GM23248 (cell line): ENCODE results near the gene BLCAP.

ENCODE experiments used
- EZH2 ChIP-seq: fragments of 200-600 bp; sonication (generic); IDR thresholded peaks from 2 replicates; pipeline ENCODE4 v1.6.1; 2018; ENCODE audit warnings: antibody characterized with exemption, mild to moderate bottlenecking; ENCODE audit not compliant: insufficient read depth, poor library complexity, severe bottlenecking
- EZH2phosphoT487 ChIP-seq: fragments of 200-600 bp; sonication (generic); IDR thresholded peaks from 2 replicates; pipeline ENCODE4 v1.6.1; 2018; ENCODE audit warnings: antibody characterized with exemption, moderate library complexity, mild to moderate bottlenecking, low read depth; ENCODE audit not compliant: insufficient read depth

DNA sequence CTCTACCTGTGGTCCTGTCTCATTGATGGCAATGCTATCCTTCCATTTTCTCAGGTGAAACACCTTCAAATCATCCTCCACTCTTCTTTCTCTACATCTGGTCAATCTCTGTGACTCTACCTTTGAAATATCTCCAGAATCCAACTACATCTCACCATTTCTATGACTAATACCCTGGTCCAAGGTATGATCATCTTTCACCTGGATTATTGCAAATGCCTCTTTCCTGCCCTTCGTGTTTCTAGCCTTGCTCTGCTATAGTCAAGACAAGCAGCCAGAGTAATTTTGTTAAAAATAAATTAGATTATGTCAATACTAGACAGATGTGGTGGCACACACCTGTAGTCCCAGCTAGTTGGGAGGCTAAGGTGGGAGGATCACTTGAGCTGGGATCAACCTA lies 17.8 kb upstream of the BLCAP start:
- no peak for TF ChIP-seq EZH2
- TF ChIP-seq EZH2phosphoT487, result no peak
